Erythroblast (primary cell): ENCODE results near the gene CDKAL1.

Experiments
- GATA1 ChIP-seq: IDR thresholded peaks from 2 replicates; pipeline ENCODE4 v1.6.1; 2011; ENCODE audit warnings: low read depth, mild to moderate bottlenecking, control low read depth, low read length, moderate library complexity
- POLR2A ChIP-seq: IDR thresholded peaks from 2 replicates; pipeline ENCODE4 v1.6.1; 2011; ENCODE audit warnings: mild to moderate bottlenecking, low read length

DNA sequence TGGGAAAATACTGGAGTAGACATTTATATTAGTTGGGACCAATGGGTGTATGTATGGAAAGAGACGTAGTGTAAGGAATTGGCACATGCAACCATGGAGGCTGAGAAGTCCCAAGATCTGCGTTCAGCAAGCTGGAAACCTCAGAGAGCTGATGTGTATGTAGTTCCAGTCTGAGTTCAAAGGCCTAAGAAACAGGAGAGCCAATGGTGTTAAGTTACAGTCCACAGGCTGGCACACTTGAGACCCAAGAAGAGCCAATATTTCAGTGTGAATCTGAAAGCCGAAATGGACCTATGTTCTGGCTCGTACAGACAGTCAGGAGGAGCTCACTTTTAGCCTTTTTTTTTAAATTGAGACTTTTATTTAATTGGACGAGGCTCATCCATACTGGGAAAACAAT is 244.2 kb downstream of the CDKAL1 start:
- no peak for TF ChIP-seq POLR2A
- TF ChIP-seq GATA1: no peak
